Bronchial epithelial cell (primary cell): ENCODE results near the gene SLC20A1. TPM values are rescaled to one million over a fixed set of nuclear protein-coding genes. Genes with fewer than 3 reads are reported as not detected.

Experiments
- DNase-seq: peaks from one replicate; pipeline ENCODE4 v3.0.0-alpha.2; 2010; ENCODE audit warnings: low read depth
- FAIRE-seq: peaks from 2 replicates; lab custom pipeline; 2011; peaks lifted over from hg19 to GRCh38; lab: Jason Lieb, UNC
- H3K27me3 ChIP-seq: 2 replicates; pipeline ENCODE4 v1.5.1; 2011; ENCODE audit warnings: low read length; ENCODE audit not compliant: control insufficient read depth, insufficient read depth
- H3K36me3 ChIP-seq: 2 replicates; pipeline ENCODE4 v1.5.1; 2011; ENCODE audit warnings: low read length; ENCODE audit not compliant: control insufficient read depth, insufficient read depth
- H3K4me3 ChIP-seq: 2 replicates; pipeline ENCODE4 v1.5.1; 2011; ENCODE audit warnings: mild to moderate bottlenecking, low read depth, low read length, control low read depth
- total RNA-seq: library from RNA; depleted of rRNA; stranded (reverse); fragments of >200 nt; gene quantifications from 2 replicates; pipeline ENCODE4 v1.2.1, GENCODE V29; 2014
- TF ChIP-seq, protein P1 (sequence below): IDR thresholded peaks from 2 replicates; pipeline ENCODE4 v1.5.1; 2011; ENCODE audit warnings: mild to moderate bottlenecking, moderate library complexity, low read length, control low read depth, inconsistent platforms; ENCODE audit not compliant: insufficient read depth, severe bottlenecking

Gene SLC20A1
- total RNA-seq, 1 donor from 2014 or later: 63.4 TPM

- no peak overlapping the region for H3K4me3 ChIP-seq
- H3K27me3 ChIP-seq: no peaks in the 10 kb centered on the region
- DNase-seq (no peak), FAIRE-seq (no peak)
- TF ChIP-seq, protein P1, sequence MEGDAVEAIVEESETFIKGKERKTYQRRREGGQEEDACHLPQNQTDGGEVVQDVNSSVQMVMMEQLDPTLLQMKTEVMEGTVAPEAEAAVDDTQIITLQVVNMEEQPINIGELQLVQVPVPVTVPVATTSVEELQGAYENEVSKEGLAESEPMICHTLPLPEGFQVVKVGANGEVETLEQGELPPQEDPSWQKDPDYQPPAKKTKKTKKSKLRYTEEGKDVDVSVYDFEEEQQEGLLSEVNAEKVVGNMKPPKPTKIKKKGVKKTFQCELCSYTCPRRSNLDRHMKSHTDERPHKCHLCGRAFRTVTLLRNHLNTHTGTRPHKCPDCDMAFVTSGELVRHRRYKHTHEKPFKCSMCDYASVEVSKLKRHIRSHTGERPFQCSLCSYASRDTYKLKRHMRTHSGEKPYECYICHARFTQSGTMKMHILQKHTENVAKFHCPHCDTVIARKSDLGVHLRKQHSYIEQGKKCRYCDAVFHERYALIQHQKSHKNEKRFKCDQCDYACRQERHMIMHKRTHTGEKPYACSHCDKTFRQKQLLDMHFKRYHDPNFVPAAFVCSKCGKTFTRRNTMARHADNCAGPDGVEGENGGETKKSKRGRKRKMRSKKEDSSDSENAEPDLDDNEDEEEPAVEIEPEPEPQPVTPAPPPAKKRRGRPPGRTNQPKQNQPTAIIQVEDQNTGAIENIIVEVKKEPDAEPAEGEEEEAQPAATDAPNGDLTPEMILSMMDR: no peak
- no peaks in the 10 kb centered on the region for H3K36me3 ChIP-seq
These were observed 38.0 kb downstream of the SLC20A1 start for GRCh38 chr2:112683550-112684414.

GRCh38 chr2:112684415-112684775, 38.7 kb downstream of the SLC20A1 start:
- H3K4me3 ChIP-seq: no peak overlapping the region
- TF ChIP-seq, protein P1: no peak
- no peaks in the 10 kb centered on the region for H3K36me3 ChIP-seq
- FAIRE-seq (no peak), DNase-seq (no peak)
- no peaks in the 10 kb centered on the region for H3K27me3 ChIP-seq

- no peak for FAIRE-seq
- Histone ChIP-seq H3K36me3 (no peaks in the 10 kb centered on the region), H3K4me3 (no peak overlapping the region), H3K27me3 (no peaks in the 10 kb centered on the region)
- TF ChIP-seq, protein P1: no peak
- no peak for DNase-seq
These were observed 39.6 kb downstream of the SLC20A1 start for GRCh38 chr2:112685271-112685884.

DNA sequence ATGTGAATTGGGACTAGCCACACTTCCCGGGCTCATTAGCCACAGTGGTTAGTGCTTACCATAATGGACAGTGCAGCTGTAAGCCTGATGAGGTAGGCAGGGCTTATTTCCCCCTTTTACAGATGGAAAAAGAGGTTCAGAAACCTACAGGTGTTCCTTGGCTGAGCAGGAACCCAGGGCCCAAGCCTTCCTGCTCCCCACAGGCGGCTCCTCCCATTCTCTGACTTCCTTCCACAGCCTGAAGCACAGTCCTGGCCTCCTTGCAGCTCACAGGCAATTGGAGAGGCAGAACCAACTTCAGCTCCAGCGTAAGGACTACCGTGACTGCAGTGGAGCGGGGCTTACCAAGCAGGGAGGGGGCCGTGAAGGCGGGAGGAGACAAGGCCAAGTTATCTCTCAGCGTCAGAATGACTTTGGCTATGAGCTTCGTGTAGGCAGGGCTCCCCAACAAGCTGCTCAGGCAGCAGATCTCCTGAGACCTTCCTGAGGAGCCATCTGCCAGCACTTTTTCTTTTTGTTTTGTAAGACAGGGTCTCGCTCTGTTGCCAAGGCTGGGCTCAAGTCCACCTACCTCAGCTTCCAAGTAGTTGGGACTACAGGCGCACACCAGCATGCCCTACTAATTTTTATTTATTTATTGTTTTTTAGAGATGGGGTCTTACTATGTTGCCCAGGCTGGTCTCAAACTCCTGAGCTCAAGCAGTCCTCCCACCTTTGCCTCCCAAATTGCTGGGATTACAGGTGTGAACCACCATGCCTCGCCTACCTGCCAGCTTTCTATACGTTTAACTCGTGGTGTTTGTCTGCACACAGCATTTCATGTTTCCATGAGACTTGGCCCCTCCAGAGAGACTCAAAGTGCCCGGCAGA, 40.8 kb downstream of the SLC20A1 start:
- TF ChIP-seq, protein P1: no peak
- Histone ChIP-seq H3K36me3 (no peaks in the 10 kb centered on the region), H3K27me3 (no peaks in the 10 kb centered on the region), H3K4me3 (no peak overlapping the region)
- DNase-seq (no peak), FAIRE-seq (no peak)

DNA sequence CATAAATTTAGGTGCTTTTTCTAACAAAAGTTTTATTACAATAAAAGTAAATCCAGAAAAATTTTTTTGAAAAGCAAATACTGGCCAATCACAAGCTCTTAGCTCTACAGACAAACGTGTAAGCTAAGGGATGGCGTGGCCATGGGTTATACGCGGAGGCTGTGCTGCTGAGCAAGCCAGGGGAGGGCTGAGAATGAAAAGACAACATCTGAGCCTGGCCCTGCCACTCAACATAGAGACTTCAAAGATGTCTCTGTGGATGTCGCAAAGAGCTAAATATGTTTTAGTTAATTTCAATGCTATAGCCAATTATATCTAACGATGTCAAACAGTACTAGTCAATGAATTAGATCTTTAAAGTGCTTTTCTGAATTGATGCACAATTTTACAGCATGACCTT, 41.8 kb downstream of the SLC20A1 start:
- FAIRE-seq (no peak), DNase-seq (no peak)
- Histone ChIP-seq H3K36me3 (no peaks in the 10 kb centered on the region), H3K27me3 (no peaks in the 10 kb centered on the region), H3K4me3 (no peak overlapping the region)
- TF ChIP-seq, protein P1: no peak
